NOMO-1 (cell line): ENCODE data around the gene CD80.
"Not testable (repeated sequence)": the region's sequence is repeated elsewhere in the genome, so short reads cannot be mapped to it uniquely, and the experiment has no call there.

Experiments
- DNase-seq, 2 experiments: peaks; one replicate each; lab custom pipeline; 2025; ENCODE audit not compliant: unreplicated experiment in 2 of 2; lab: John Stamatoyannopoulos, UW

The CD80 gene

GRCh38 chr3:119585208-119585607 is 25.8 kb upstream of the CD80 start:
- DNase-seq: no peak

DNA sequence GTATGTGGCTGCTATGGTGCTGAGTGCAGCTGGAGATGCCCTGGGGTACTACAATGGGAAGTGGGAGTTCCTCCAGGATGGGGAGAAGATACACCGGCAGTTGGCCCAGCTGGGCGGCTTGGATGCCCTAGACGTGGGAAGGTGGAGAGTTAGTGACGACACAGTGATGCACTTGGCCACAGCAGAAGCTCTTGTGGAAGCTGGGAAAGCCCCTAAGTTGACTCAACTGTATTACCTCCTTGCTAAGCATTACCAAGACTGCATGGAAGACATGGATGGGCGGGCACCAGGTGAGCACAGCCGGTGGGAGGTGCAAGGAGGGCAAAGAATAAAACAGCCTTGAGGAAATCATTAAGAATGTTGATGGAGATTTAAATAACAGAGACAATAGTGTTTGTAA is 22.8 kb upstream of the CD80 start:
- no peak for DNase-seq

DNA sequence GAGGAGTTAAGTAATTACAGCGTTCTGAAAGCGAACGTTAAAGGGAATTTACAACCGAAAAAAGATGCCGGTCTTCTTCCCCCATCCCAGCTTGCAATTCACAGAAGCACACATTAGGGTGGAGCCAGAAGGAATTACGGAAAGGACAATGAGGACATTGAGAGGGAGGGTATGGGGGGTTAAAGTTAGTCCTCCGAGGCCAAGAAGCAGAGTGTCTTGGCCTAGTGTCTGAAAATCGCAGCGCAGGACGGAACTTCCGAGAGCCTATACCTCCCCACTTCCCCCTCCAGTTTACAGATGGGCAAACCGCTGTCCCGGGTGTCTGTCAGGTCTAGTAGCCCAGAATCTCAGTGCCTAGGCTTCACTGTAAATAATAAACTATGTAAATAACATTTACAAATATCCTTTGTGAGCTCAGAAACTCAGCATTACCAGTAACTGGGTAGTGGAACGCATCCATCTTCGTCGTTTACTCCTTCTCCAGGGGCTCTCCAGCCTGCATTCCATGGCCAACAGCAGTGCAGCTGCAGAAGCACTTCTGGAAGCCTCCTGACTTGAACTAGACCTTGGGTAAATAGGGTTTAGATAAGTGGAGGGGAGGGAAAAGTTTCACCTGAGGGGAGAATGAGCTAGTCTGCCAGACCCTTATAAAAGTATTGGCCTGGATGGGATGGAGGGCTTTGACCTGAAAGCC is 20.8 kb upstream of the CD80 start:
- peak; percentile 77 to 82 for DNase-seq

GRCh38 chr3:119579366-119580066 is 20.1 kb upstream of the CD80 start, which contains the start of gene ADPRH:
ADPRH (plus strand) TSS chr3:119579492; CDS start chr3:119582170, 2,678 bp downstream.
- DNase-seq: peak; percentile 60 to 66

GRCh38 chr3:119575507-119575906 is 16.1 kb upstream of the CD80 start:
- DNase-seq: no peak

DNA sequence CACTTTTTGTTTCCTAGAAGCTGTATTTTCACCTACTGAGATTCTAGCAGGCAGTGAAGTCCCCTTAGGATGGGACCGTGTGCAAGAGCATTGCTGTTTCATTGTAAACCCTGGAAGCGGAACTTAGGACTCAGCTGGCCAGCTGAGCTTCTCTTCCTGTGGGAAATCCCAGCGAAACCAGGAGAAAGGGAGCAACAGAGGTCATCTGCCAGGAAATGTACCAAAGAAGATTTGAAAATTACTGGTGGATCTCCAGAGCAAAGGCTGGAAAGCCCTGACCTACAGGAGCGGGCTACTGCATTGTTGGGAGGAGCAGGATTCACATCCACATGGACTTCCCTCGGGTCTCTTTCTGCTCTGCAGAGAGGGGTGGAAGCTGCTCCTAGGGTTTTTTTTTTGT is 12.3 kb upstream of the CD80 start:
- DNase-seq: no peak

- no peak for DNase-seq
Observed at GRCh38 chr3:119571230-119571629, 11.8 kb upstream of the CD80 start.

DNA sequence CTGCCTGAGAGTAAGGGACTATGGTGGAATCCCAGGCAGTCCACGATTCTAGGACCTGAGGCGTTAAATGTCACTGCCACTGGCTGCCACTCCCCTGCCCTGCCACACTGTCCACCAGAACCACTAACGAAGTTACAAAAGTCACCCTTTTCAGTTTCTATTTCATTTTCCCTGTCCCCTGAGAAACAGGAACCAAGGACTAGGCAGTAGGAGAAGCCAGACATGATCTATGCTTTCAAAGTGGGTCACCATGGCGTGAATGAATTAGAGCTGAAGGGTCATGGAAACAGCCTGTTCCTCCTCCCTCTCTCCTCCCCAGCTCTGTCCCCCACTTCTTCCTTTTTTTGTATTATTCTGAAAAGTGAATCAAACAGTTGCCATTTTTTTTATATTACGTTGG is 10.8 kb upstream of the CD80 start:
- peak; percentile 85 to 96 for DNase-seq

GRCh38 chr3:119569156-119569555 is 9.7 kb upstream of the CD80 start:
- no peak for DNase-seq

- not testable (repeated sequence) for DNase-seq
Observed at GRCh38 chr3:119563334-119563733, 3.9 kb upstream of the CD80 start.

- DNase-seq: peak; percentile 65 to 69
Observed at GRCh38 chr3:119562307-119562961, 3.0 kb upstream of the CD80 start.

DNA sequence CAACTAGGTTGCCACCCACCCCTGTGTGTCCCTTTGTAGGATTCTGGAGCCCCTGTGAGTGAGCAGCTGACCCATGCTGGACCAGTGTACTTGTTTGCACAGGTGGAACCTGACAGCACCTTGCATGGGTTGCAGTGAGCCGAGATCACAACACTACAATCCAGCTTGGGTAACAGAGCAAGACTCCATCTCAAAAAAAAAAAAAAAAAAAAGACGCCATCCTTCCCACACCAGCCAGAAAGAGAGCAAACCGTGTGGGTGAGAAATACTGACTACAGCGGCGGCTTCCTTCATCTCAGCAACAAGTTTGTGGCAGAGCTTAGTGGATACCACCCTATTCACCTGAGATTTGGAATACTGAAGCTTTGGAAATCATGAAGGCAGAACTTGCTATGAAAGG is 746 bp upstream of the CD80 start:
- DNase-seq: no peak

DNA sequence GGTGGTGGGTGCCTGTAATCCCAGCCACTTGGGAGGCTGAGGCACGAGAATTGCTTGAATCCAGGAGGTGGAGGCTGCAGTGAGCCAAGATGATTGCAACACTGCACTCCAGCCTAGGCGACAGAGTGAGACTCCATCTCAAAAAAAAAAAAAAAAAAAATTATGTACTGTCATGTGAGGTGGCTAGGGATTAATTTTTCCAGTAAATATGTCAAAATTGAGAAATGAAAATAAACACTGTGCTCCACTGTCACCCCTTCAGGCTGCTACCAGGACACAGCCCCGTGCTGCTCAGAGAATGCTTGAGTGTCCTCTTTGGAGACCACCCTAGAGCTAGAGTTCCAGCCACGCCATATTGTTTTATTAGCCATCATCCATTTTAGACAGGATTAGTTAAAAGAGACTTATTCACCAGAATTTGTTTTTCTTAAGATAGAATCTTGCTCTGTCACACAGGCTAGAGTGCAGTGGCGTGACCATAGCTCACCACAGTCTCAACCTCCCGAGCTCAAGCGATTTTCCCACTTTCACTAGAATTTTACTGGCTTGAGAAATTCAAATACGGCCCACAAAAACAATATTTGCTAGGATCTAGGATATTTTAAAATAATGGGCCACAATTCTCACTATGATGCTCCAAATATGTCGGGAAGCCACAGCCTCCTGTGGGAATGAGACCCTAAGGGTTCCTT is 642 bp downstream of the CD80 start:
- DNase-seq: no peak

- no peak for DNase-seq
Observed at GRCh38 chr3:119557877-119558269, 1.5 kb downstream of the CD80 start.

DNA sequence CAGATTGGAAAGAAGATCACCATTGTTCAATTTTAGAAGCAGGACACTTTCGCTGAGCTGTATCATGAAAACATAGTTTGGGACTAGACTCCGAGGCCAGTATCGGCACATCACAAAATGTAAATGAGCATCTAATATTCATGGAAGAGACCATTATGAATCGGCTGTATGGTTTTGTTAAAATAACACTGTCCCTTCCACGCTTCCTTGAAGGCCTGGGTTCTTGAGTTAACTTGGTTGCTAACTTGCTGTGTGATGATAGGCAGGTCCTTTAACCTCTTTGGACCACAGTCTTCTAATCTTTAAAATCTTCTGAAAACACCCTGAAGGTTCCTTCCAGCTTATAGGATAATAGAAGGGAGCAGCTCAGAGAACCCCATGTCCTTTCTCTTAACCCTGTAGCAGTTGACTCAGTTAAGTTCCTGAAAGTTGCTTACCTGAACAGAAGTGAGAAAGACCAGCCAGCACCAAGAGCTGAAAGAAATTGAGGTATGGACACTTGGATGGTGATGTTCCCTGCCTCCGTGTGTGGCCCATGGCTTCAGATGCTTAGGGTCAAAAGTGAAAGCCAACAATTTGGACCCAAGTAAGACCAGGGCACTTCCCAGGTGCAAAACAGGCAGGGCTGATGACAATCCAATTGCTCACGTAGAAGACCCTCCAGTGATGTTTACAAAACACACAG is 2.1 kb downstream of the CD80 start:
- no peak for DNase-seq

DNA sequence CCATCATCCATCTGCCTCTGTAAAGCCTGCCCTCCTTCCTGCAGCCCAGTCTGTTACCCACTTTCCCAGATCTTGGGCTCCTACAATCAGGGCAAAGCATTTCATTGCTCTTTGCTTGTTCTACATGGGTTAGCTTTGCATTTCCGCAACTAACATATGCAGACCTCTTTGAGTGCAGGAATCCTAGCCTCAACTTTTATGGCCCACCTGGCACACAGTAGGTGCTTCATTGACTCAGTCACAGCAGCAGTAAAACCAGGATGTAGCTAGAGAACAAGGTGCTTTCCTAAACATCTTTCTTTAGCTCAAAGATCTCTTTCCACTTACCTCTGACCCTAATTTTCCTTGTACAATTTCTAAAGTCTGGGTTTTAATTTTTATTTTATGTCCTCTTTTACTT is 3.5 kb downstream of the CD80 start:
- no peak for DNase-seq

GRCh38 chr3:119555309-119555735 is 4.1 kb downstream of the CD80 start:
- DNase-seq: peak; percentile 19 to 57

GRCh38 chr3:119553823-119554415 is 5.5 kb downstream of the CD80 start:
- DNase-seq: no peak

- not testable (repeated sequence) for DNase-seq
Observed at GRCh38 chr3:119552928-119553327, 6.5 kb downstream of the CD80 start.

GRCh38 chr3:119551598-119551997 is 7.8 kb downstream of the CD80 start:
- no peak for DNase-seq
